Measurements from ENCODE around the gene MEGF10. TPM values are rescaled to one million over a fixed set of nuclear protein-coding genes. Genes with fewer than 3 reads are reported as not detected.

Gene MEGF10
- total RNA-seq, 3 donors from 2014 or later, result 0.48 to 14.4 (median 2.3) TPM

- TF ChIP-seq POLR2A (IDR thresholded peaks at IDR 0.05) (no peak), POLR2AphosphoS5 (IDR thresholded peaks at IDR 0.05) (no peak)
- TF ChIP-seq, protein P1, sequence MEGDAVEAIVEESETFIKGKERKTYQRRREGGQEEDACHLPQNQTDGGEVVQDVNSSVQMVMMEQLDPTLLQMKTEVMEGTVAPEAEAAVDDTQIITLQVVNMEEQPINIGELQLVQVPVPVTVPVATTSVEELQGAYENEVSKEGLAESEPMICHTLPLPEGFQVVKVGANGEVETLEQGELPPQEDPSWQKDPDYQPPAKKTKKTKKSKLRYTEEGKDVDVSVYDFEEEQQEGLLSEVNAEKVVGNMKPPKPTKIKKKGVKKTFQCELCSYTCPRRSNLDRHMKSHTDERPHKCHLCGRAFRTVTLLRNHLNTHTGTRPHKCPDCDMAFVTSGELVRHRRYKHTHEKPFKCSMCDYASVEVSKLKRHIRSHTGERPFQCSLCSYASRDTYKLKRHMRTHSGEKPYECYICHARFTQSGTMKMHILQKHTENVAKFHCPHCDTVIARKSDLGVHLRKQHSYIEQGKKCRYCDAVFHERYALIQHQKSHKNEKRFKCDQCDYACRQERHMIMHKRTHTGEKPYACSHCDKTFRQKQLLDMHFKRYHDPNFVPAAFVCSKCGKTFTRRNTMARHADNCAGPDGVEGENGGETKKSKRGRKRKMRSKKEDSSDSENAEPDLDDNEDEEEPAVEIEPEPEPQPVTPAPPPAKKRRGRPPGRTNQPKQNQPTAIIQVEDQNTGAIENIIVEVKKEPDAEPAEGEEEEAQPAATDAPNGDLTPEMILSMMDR (IDR thresholded peaks at IDR 0.05), result no peak
- DNase-seq (ENCODE audit: low spot score in 2 of 2), result no peak
- Histone ChIP-seq H3K4me3 (no peak overlapping the region), H3K27ac (no peak overlapping the region), H3K4me1 (no peaks in the 10 kb centered on the region), H3K9me3 (no peaks in the 10 kb centered on the region), H3K27me3 (no peaks in the 10 kb centered on the region), H3K36me3 (no peaks in the 10 kb centered on the region)
- intact Hi-C loops (cut with DNase I; ENCODE audit: low total_unique reads), result no loop called here
These were observed 36.6 kb downstream of the MEGF10 start for GRCh38 chr5:127326976-127327755.

DNA sequence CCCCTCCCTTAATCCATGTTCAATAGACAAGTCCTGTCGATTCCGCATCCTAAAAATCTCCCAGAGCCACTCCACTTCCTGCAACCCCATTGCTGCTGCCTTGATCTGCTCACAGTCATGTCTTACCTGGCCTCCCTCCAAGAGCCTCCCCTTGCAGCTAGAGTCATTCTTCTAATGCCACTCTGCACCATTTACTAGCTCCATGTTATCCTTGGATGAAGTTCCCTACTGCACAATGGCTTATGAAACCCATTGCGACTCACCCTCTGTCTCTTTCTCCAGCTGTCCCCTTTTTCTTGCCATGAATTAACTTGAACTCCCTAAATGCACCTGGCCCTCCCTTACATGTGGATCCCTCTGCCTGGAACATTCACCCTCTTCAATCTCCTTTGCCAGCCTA, 39.5 kb downstream of the MEGF10 start:
- H3K4me1 ChIP-seq, result no peaks in the 10 kb centered on the region
- DNase-seq (ENCODE audit: low spot score in 2 of 2), result no peak
- H3K27ac ChIP-seq, result no peak overlapping the region
- H3K9me3 ChIP-seq, result no peaks in the 10 kb centered on the region
- no peak overlapping the region for H3K4me3 ChIP-seq
- intact Hi-C loops (cut with DNase I; ENCODE audit: low total_unique reads), result no loop called here
- TF ChIP-seq POLR2A (IDR thresholded peaks at IDR 0.05) (no peak), POLR2AphosphoS5 (IDR thresholded peaks at IDR 0.05) (no peak)
- TF ChIP-seq, protein P1 (IDR thresholded peaks at IDR 0.05), result no peak
- no peaks in the 10 kb centered on the region for H3K36me3 ChIP-seq
- no peaks in the 10 kb centered on the region for H3K27me3 ChIP-seq

DNA sequence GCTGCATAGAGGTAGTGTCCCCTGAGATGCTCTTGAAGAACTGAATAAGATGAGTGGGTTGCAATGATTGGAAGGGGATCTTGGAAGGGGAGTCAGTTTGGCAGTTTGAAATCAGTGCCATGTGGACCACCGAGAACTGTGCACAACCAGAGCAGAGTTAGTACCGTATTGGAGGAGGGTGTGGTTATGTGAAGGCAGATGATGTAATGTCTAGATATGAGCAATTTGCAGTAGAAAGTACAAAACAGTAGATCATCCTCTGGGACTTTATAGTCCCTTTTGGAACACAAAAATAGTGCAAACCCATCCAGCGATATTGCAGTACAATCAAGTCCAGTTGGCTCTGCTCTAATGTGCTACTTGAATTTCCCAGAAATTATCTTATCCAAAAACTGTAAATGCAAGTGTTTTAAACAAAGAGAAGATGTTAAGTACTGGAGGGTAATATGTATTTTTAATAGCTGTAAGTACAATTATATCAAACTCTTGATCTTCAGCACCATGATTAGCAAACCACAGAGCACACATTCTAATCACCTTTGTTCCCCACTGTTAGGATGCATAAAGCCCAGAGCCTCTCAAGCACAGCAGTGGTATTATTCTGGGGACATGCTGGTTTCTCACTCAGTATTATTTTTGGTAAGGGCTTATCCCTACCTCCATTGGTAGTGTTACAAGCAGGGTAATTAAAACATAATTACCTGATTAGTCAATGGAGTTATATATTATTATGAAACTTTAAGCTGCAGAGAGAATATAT, 41.5 kb downstream of the MEGF10 start:
- Histone ChIP-seq H3K27me3 (no peaks in the 10 kb centered on the region), H3K4me3 (no peak overlapping the region), H3K9me3 (no peaks in the 10 kb centered on the region), H3K4me1 (no peaks in the 10 kb centered on the region), H3K27ac (no peak overlapping the region), H3K36me3 (no peaks in the 10 kb centered on the region)
- no peak for DNase-seq (ENCODE audit: low spot score in 2 of 2)
- TF ChIP-seq, protein P1 (IDR thresholded peaks at IDR 0.05), result no peak
- TF ChIP-seq POLR2A (IDR thresholded peaks at IDR 0.05) (no peak), POLR2AphosphoS5 (IDR thresholded peaks at IDR 0.05) (no peak)
- intact Hi-C loops (cut with DNase I; ENCODE audit: low total_unique reads), result no loop called here

DNA sequence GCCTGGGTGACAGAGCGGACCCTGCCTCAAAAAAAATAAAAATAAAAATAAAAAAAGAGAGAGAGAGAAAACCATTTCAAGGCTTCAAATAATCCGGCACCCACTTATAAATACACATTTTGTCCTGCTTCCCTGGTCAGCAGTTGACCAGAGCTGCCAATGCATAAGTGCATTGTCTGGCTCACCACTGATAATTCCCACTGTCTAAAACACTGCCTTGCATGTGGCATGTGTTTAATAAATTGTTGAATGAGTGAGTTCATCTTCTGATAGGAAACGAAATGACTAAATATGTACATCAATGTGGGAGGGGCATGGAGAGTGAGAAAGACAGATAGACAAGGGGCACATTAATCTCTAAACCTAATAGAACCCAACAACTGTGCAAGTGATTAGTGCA, 42.9 kb downstream of the MEGF10 start:
- Histone ChIP-seq H3K9me3 (no peaks in the 10 kb centered on the region), H3K36me3 (no peaks in the 10 kb centered on the region), H3K4me3 (no peak overlapping the region), H3K27ac (no peak overlapping the region), H3K4me1 (no peaks in the 10 kb centered on the region), H3K27me3 (no peaks in the 10 kb centered on the region)
- TF ChIP-seq POLR2A (IDR thresholded peaks at IDR 0.05) (no peak), POLR2AphosphoS5 (IDR thresholded peaks at IDR 0.05) (no peak)
- TF ChIP-seq, protein P1 (IDR thresholded peaks at IDR 0.05), result no peak
- DNase-seq (ENCODE audit: low spot score in 2 of 2), result no peak
- intact Hi-C loops (cut with DNase I; ENCODE audit: low total_unique reads), result no loop called here

GRCh38 chr5:127335381-127335780, 44.8 kb downstream of the MEGF10 start:
- no peaks in the 10 kb centered on the region for H3K36me3 ChIP-seq
- TF ChIP-seq POLR2AphosphoS5 (IDR thresholded peaks at IDR 0.05), result no peak
- TF ChIP-seq POLR2A (IDR thresholded peaks at IDR 0.05), result no peak
- TF ChIP-seq, protein P1 (IDR thresholded peaks at IDR 0.05), result no peak
- H3K4me1 ChIP-seq, result no peaks in the 10 kb centered on the region
- H3K27ac ChIP-seq, result no peak overlapping the region
- H3K4me3 ChIP-seq, result no peak overlapping the region
- no peaks in the 10 kb centered on the region for H3K9me3 ChIP-seq
- DNase-seq (ENCODE audit: low spot score in 2 of 2), result no peak
- H3K27me3 ChIP-seq, result no peaks in the 10 kb centered on the region
- intact Hi-C loops (cut with DNase I; ENCODE audit: low total_unique reads), result no loop called here
